Measurements from ENCODE around the gene GREM2. TPM values are rescaled to one million over a fixed set of nuclear protein-coding genes. Genes with fewer than 3 reads are reported as not detected.

The GREM2 gene
- total RNA-seq, 2 donors from 2014 or later = 1.6 TPM

GRCh38 chr1:240508201-240508600 is 103.8 kb downstream of the GREM2 start:
- H3K27me3 ChIP-seq (replicated peaks; ENCODE audit: insufficient read depth) = no peaks in the 10 kb centered on the region
- no peaks in the 10 kb centered on the region for H3K9me3 ChIP-seq
- H3K4me3 ChIP-seq = no peak overlapping the region
- intact Hi-C loops (cut with DNase I) = no loop called here
- no peaks in the 10 kb centered on the region for H3K36me3 ChIP-seq
- TF ChIP-seq CTCF (IDR thresholded peaks at IDR 0.05) (no peak), POLR2AphosphoS5 (IDR thresholded peaks at IDR 0.05) (no peak), POLR2A (IDR thresholded peaks at IDR 0.05) (no peak)
- no peak for DNase-seq (ENCODE audit: low spot score)
- WGBS = 20% methylated on average over 3 of the region's 3 CpGs
- H3K27ac ChIP-seq = no peak overlapping the region
- no peaks in the 10 kb centered on the region for H3K4me1 ChIP-seq (replicated peaks)

GRCh38 chr1:240506176-240506575 is 105.8 kb downstream of the GREM2 start:
- Histone ChIP-seq H3K4me3 (no peak overlapping the region), H3K27me3 (replicated peaks; ENCODE audit: insufficient read depth) (no peaks in the 10 kb centered on the region), H3K9me3 (no peaks in the 10 kb centered on the region), H3K4me1 (replicated peaks) (no peaks in the 10 kb centered on the region), H3K36me3 (no peaks in the 10 kb centered on the region), H3K27ac (no peak overlapping the region)
- TF ChIP-seq CTCF (IDR thresholded peaks at IDR 0.05) (no peak), POLR2A (IDR thresholded peaks at IDR 0.05) (no peak), POLR2AphosphoS5 (IDR thresholded peaks at IDR 0.05) (no peak)
- intact Hi-C loops (cut with DNase I) = no loop called here
- 88% methylated on average over 4 of the region's 4 CpGs for whole genome bisulfite sequencing
- DNase-seq (ENCODE audit: low spot score) = no peak

GRCh38 chr1:240503558-240503957 is 108.4 kb downstream of the GREM2 start:
- Histone ChIP-seq H3K4me1 (replicated peaks) (no peaks in the 10 kb centered on the region), H3K36me3 (no peaks in the 10 kb centered on the region), H3K4me3 (no peak overlapping the region), H3K9me3 (no peaks in the 10 kb centered on the region), H3K27me3 (replicated peaks; ENCODE audit: insufficient read depth) (no peaks in the 10 kb centered on the region), H3K27ac (no peak overlapping the region)
- intact Hi-C loops (cut with DNase I) = no loop called here
- WGBS = 0% methylated on average over 1 of the region's 1 CpG
- TF ChIP-seq CTCF (IDR thresholded peaks at IDR 0.05) (no peak), POLR2AphosphoS5 (IDR thresholded peaks at IDR 0.05) (no peak)
- no peak for DNase-seq (ENCODE audit: low spot score)

- TF ChIP-seq POLR2A (IDR thresholded peaks at IDR 0.05) (no peak), CTCF (IDR thresholded peaks at IDR 0.05) (no peak), POLR2AphosphoS5 (IDR thresholded peaks at IDR 0.05) (no peak)
- H3K9me3 ChIP-seq = no peaks in the 10 kb centered on the region
- H3K4me1 ChIP-seq (replicated peaks) = no peaks in the 10 kb centered on the region
- no peak overlapping the region for H3K27ac ChIP-seq
- WGBS = 76% methylated on average over 4 of the region's 4 CpGs
- H3K4me3 ChIP-seq = no peak overlapping the region
- intact Hi-C loops (cut with DNase I) = no loop called here
- DNase-seq (ENCODE audit: low spot score) = no peak
- no peaks in the 10 kb centered on the region for H3K27me3 ChIP-seq (replicated peaks; ENCODE audit: insufficient read depth)
- H3K36me3 ChIP-seq = no peaks in the 10 kb centered on the region
Observed at GRCh38 chr1:240503036-240503435, 108.9 kb downstream of the GREM2 start.

GRCh38 chr1:240501115-240501514 is 110.8 kb downstream of the GREM2 start:
- DNase-seq (ENCODE audit: low spot score) = no peak
- 63% methylated on average over 2 of the region's 2 CpGs for WGBS
- Histone ChIP-seq H3K27me3 (replicated peaks; ENCODE audit: insufficient read depth) (no peaks in the 10 kb centered on the region), H3K4me3 (no peak overlapping the region), H3K9me3 (no peaks in the 10 kb centered on the region), H3K36me3 (no peaks in the 10 kb centered on the region), H3K27ac (no peak overlapping the region), H3K4me1 (replicated peaks) (no peaks in the 10 kb centered on the region)
- intact Hi-C loops (cut with DNase I) = no loop called here
- no peak for TF ChIP-seq POLR2A (IDR thresholded peaks at IDR 0.05)
- TF ChIP-seq POLR2AphosphoS5 (IDR thresholded peaks at IDR 0.05) = no peak
- no peak for TF ChIP-seq CTCF (IDR thresholded peaks at IDR 0.05)

Data from prostate gland (tissue), 2 donors.